Right lobe of liver (tissue), 4 donors: ENCODE measurements around the gene TUBB2B.

ENCODE experiments used
- CTCF ChIP-seq, 4 donors: fragments of 200-600 bp in 3 of 4; fragments of 450-650 bp in 1 of 4; IDR thresholded peaks; one replicate each; pipeline versions ENCODE4 v1.5.1 to v1.8.0; 2016 to 2022; ENCODE audit warnings: antibody characterized with exemption in 4 of 4, mild to moderate bottlenecking in 2 of 4
- POLR2A ChIP-seq: fragments of 450-650 bp; IDR thresholded peaks from one replicate; pipeline ENCODE4 v1.6.1; 2017; ENCODE audit warnings: antibody characterized with exemption, mild to moderate bottlenecking
- donor health status: DM: no; HTN: no; CAD: no.
- donor health status: DM: no; HTN: no; CAD: no.
- donor health status: DM: no; HTN: yes; CAD: no.

GRCh38 chr6:3267162-3267561 is 39.7 kb upstream of the TUBB2B start:
- TF ChIP-seq POLR2A (no peak), CTCF (IDR thresholded peaks at IDR 0.05) (no peak)
